Right lobe of liver (tissue), 6 donors: Measurements from ENCODE around the gene EPN3. TPM values are rescaled to one million over a fixed set of nuclear protein-coding genes. Genes with fewer than 3 reads are reported as not detected.

Experiments
- ATAC-seq, 4 donors: fragments of 200-7000 bp; cut with Tn5 transposase; one replicate each; pipeline ENCODE4 v1.9.1; 2020; ENCODE audit warnings: mild to moderate bottlenecking in 4 of 4, moderate library complexity in 4 of 4
- DNase-seq, 3 donors: peaks; one replicate each; pipeline ENCODE4 v3.0.0-alpha.2; 2020
- H3K27ac ChIP-seq, 3 donors: fragments of 200-600 bp; one replicate each; pipeline ENCODE4 v1.8.0; 2022
- H3K27me3 ChIP-seq, 2 donors: fragments of 200-600 bp; one replicate each; pipeline ENCODE4 v1.8.0; 2022
- H3K36me3 ChIP-seq, 4 donors: fragments of 200-600 bp; sonication (generic) in 1 of 4; one replicate each; pipeline versions ENCODE4 v1.5.1 to v1.8.0; 2017 to 2022; ENCODE audit warnings: control low read depth in 1 of 4
- H3K4me1 ChIP-seq, 4 donors: fragments of 200-600 bp; sonication (generic) in 1 of 4; one replicate each; pipeline versions ENCODE4 v1.5.1 to v1.8.0; 2017 to 2022; ENCODE audit warnings: control low read depth in 1 of 4
- H3K4me3 ChIP-seq, 3 donors: fragments of 200-600 bp; one replicate each; pipeline ENCODE4 v1.8.0; 2022
- H3K9me3 ChIP-seq, 4 donors: fragments of 200-600 bp; sonication (generic) in 1 of 4; one replicate each; pipeline versions ENCODE4 v1.5.1 to v1.8.0; 2017 to 2022; ENCODE audit warnings: control low read depth in 1 of 4
- POLR2A ChIP-seq: fragments of 450-650 bp; IDR thresholded peaks from one replicate; pipeline ENCODE4 v1.6.1; 2017; ENCODE audit warnings: antibody characterized with exemption, mild to moderate bottlenecking
- WGBS: methylation state at CpG from one replicate; pipeline ENCODE4 v1.1.6; 2018; ENCODE audit warnings: low coverage, low lambda C conversion rate; ENCODE audit not compliant: insufficient coverage; ENCODE audit errors: missing lambda C conversion rate; 5-methylcytosine and 5-hydroxymethylcytosine counted together
- intact Hi-C, 2 donors: fragments of 100-400 bp; cut with DNase I; formaldehyde crosslinking; loops; one replicate each; pipeline versions ENCODE4 v1.11.2 to v1.14.1; 2022
- total RNA-seq, 6 experiments: library from RNA; depleted of rRNA in 2 of 6; stranded (reverse); fragments of >200 nt in 2 of 6; fragmentation: NEBNext Ultra II Directional in 3 of 6; extraction: Animal tissue kit (Norgen Biotek cat#: 25700) in 3 of 6; gene quantifications; one replicate each; pipeline versions ENCODE4 v1.1.0 to v1.2.4, GENCODE V29; 2016 to 2023
- TF ChIP-seq, protein P1 (sequence below), 4 donors: fragments of 200-600 bp in 3 of 4; fragments of 450-650 bp in 1 of 4; IDR thresholded peaks; one replicate each; pipeline versions ENCODE4 v1.5.1 to v1.8.0; 2016 to 2022; ENCODE audit warnings: antibody characterized with exemption in 4 of 4, mild to moderate bottlenecking in 2 of 4
- donor health status: DM: no; HTN: yes; CAD: no.
- donor health status: DM: no; HTN: no; CAD: no.
- donor health status: DM: no; HTN: no; CAD: no.
- donor health status: DM: no; HTN: yes; CAD: no.
- donor health status: DM: no; HTN: yes; CAD: no.

The EPN3 gene
- total RNA-seq, 6 experiments from 2014 or later, result 0.06 to 0.27 TPM; not detected in 4

DNA sequence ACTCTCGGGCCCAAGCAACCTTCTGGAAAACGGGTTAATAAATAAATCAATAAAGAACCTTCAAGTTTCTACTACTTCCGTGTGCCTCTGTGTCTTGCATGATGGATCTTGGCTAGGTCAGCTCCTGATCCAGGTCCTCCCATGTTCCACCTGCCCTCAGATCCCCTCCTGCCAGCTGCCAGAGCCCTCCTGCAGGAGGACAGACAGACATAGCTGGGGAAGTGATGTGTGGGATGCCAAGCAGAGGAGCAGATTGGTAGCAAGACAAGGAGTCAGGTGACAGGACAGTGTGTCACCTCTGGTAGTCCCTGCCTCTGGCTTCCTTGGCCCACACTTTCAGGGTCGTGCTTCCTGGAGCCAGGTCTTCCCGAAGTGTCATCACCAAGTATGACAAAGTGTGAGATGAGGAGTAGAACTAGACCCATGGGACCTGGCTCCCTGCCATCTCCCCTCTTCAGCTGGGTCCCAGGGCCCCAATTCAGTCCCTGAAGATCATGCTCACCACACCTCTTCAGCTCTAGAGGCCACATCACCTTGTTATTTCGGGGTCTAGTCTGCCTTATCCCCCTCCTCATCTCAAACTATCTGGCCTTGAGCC is 1.0 kb upstream of the EPN3 start:
- intact Hi-C loops, result no loop called here
- peaks cover 0 to 6% of the 10 kb centered on the region in 2 donors for H3K27me3 ChIP-seq

DNA sequence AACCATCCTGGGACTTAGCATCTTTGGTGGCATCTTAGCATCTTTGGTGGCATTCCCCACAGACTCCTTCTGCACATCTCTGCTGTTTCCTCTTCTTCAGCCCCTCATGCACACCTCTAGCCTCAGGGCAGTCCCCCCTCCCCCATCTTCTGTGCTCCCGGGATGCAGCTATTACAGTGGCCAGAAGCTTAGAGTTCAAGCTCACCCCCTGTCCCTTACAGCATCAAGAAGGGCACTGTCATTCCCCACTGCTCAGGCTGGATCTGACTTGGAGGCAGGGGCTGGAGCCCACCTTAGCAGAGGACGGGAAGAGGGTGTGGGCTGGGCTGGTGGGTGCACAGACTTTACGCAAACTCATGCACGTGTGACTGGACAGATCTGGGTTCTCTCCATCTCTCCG is 650 bp downstream of the EPN3 start:
- TF ChIP-seq, protein P1, sequence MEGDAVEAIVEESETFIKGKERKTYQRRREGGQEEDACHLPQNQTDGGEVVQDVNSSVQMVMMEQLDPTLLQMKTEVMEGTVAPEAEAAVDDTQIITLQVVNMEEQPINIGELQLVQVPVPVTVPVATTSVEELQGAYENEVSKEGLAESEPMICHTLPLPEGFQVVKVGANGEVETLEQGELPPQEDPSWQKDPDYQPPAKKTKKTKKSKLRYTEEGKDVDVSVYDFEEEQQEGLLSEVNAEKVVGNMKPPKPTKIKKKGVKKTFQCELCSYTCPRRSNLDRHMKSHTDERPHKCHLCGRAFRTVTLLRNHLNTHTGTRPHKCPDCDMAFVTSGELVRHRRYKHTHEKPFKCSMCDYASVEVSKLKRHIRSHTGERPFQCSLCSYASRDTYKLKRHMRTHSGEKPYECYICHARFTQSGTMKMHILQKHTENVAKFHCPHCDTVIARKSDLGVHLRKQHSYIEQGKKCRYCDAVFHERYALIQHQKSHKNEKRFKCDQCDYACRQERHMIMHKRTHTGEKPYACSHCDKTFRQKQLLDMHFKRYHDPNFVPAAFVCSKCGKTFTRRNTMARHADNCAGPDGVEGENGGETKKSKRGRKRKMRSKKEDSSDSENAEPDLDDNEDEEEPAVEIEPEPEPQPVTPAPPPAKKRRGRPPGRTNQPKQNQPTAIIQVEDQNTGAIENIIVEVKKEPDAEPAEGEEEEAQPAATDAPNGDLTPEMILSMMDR (IDR thresholded peaks at IDR 0.05), result no peak
- Histone ChIP-seq H3K9me3 (no peaks in the 10 kb centered on the region), H3K27me3 (peaks cover 0 to 6% of the 10 kb centered on the region in 2 donors), H3K27ac (no peak overlapping the region), H3K36me3 (no peaks in the 10 kb centered on the region), H3K4me3 (no peak overlapping the region), H3K4me1 (peaks cover 0 to 7% (median 0%) of the 10 kb centered on the region in 4 donors)
- 5% methylated on average over 3 of the region's 5 CpGs for WGBS
- intact Hi-C loops, result no loop called here
- ATAC-seq (no peak), DNase-seq (no peak)

More for the DNA sequence above, 1.0 kb upstream of the EPN3 start:
- DNase-seq (no peak), ATAC-seq (no peak)
- Histone ChIP-seq H3K27ac (no peak overlapping the region), H3K36me3 (no peaks in the 10 kb centered on the region), H3K4me3 (no peak overlapping the region), H3K9me3 (no peaks in the 10 kb centered on the region), H3K4me1 (peaks cover 0 to 7% (median 0%) of the 10 kb centered on the region in 4 donors)
- WGBS, result 36% methylated on average over 3 of the region's 6 CpGs
- no peak for TF ChIP-seq POLR2A
- TF ChIP-seq, protein P1 (IDR thresholded peaks at IDR 0.05), result no peak

DNA sequence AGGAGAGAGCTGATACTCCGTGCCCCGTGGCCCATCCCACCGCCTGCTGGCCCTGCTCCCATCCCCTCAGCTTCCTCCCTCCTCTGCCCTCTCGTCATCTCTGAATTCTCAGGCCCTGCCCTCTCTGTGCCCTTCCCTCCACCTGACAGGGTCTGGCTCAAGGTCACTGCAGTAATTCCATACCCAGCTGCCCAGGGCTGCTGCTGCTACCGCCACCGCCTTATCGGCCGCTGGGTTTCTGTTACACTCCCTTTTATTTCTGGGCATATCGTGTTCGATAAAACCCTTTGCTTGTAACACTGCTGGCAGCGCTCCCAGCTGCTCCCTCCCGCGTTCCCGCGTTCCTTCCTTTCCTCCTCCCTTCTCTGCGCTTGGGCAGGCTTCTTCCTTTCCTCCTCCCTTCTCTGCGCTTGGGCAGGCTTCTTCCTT is 1.2 kb downstream of the EPN3 start:
- intact Hi-C loops, result no loop called here
- H3K4me3 ChIP-seq, result no peak overlapping the region
- H3K27ac ChIP-seq, result no peak overlapping the region
- peak; percentile 28 to 55 (median 52) for ATAC-seq
- H3K9me3 ChIP-seq, result no peaks in the 10 kb centered on the region
- H3K27me3 ChIP-seq, result peaks cover 0 to 6% of the 10 kb centered on the region in 2 donors
- peaks cover 0 to 7% (median 0%) of the 10 kb centered on the region in 4 donors for H3K4me1 ChIP-seq
- no peaks in the 10 kb centered on the region for H3K36me3 ChIP-seq
- TF ChIP-seq, protein P1 (IDR thresholded peaks at IDR 0.05), result no peak
- no peak for TF ChIP-seq POLR2A
- DNase-seq, result peak in 2 of 3 donors; percentile 53 to 71
- 3% methylated on average over 17 of the region's 17 CpGs for WGBS

DNA sequence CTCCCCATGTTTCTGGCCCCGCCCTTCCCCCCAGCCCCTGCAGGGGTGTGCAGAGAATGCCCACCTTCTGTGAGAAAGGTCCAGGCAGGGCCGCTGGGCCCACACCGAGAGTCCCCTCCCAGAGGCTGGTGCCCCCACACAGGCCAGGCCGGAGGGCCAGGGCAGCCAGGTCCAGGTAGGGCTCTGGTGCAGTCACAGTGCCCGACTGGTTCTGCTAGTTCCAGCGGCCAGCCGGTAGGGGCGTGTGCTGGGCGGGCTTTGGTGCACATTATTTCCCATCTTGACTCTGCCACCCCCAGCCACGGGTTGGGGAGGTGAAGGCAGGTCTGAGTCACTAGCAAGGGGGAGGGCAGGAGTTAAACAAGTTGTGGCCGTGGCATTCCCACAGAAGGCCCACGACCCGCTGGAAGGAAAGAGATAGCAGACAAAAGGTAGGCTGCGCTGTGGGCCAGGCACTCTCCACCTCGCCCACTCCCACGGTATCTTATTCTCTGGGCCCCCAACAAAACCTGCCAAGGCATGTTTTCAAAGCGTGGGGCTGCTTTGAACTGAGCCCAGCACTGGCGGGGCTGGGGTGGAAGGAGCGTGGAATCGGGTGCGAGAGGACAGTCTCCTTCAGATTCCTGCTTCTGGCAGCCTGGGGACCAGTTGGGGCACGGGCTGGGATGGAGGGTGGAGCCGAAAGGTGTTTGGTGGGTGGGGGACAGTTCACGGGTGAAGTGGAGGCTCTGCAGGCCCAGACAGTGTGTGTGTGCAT is 1.9 kb downstream of the EPN3 start:
- H3K36me3 ChIP-seq, result no peaks in the 10 kb centered on the region
- H3K4me3 ChIP-seq, result no peak overlapping the region
- intact Hi-C loops, result no loop called here
- no peak overlapping the region for H3K27ac ChIP-seq
- peaks cover 0 to 7% (median 0%) of the 10 kb centered on the region in 4 donors for H3K4me1 ChIP-seq
- H3K9me3 ChIP-seq, result no peaks in the 10 kb centered on the region
- DNase-seq (no peak), ATAC-seq (peak in 3 of 4 donors; percentile 22 to 34 (median 27))
- TF ChIP-seq POLR2A, result no peak
- peaks cover 0 to 6% of the 10 kb centered on the region in 2 donors for H3K27me3 ChIP-seq
- WGBS, result 69% methylated on average over 13 of the region's 24 CpGs

DNA sequence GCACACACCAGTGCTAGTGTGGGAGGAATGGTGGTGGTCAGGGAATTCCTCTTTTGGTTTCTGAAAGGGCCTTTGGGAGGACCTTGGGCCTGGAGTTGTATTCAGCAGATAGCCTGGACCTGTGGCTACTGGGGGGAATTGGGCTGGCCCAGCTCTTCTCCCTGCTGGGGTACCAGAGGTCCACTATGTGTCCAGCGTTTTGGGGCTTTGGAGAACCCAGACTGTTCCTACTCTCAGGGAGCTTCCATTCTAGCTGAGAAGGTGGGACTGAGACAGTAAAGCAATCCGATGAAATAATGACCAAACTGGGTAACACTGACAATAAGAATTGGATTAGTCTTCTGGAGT is 2.4 kb downstream of the EPN3 start:
- ATAC-seq (no peak), DNase-seq (no peak)
- Histone ChIP-seq H3K27me3 (peaks cover 0 to 6% of the 10 kb centered on the region in 2 donors), H3K9me3 (no peaks in the 10 kb centered on the region), H3K27ac (no peak overlapping the region), H3K4me1 (peaks cover 0 to 7% (median 0%) of the 10 kb centered on the region in 4 donors), H3K4me3 (no peak overlapping the region), H3K36me3 (no peaks in the 10 kb centered on the region)
- no peak for TF ChIP-seq POLR2A
- TF ChIP-seq, protein P1 (IDR thresholded peaks at IDR 0.05), result no peak
- intact Hi-C loops, result no loop called here
- 100% methylated on average over 1 of the region's 2 CpGs for WGBS
